Stimulated activated CD8-positive, alpha-beta memory T cell treated with anti-CD3 and anti-CD28 coated beads, Interleukin-4, amount 100 ng/mL, for 24 hours (primary cell): ENCODE data around the gene PCDHGA11.
"Not testable (repeated sequence)": the region's sequence is repeated elsewhere in the genome, so short reads cannot be mapped to it uniquely, and the experiment has no call there.

Experiments
- DNase-seq: peaks from one replicate; pipeline ENCODE4 v3.0.0-alpha.2; 2020; ENCODE audit warnings: low read depth

Gene PCDHGA11

GRCh38 chr5:141398608-141399007, 22.2 kb upstream of the PCDHGA11 start:
- no peak for DNase-seq

DNA sequence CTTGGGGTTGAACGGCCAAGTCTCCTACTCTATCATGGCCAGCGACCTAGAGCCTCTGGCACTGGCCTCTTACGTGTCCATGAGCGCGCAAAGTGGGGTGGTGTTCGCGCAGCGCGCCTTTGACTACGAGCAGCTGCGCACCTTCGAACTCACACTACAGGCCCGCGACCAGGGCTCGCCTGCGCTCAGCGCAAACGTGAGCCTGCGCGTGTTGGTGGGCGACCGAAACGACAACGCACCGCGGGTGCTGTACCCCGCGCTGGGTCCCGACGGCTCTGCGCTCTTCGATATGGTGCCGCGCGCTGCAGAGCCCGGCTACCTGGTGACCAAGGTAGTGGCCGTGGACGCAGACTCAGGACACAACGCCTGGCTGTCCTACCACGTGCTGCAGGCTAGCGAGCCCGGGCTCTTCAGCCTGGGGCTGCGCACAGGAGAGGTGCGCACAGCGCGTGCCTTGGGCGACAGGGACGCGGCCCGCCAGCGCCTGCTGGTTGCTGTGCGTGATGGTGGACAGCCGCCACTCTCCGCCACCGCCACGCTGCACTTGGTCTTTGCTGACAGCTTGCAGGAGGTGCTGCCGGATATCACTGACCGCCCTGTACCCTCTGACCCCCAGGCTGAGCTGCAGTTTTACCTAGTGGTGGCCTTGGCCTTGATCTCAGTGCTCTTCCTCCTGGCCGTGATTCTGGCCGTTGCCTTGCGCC, 21.1 kb upstream of the PCDHGA11 start:
- no peak for DNase-seq

- no peak for DNase-seq
Measured at GRCh38 chr5:141402553-141403243, 18.2 kb upstream of the PCDHGA11 start, which contains the start of gene PCDHGA9. Gene PCDHGA9, plus strand, starts transcription at chr5:141402778. Its CDS starts 175 bp downstream, at chr5:141402953.

- no peak for DNase-seq
Measured at GRCh38 chr5:141403387-141403786, 17.5 kb upstream of the PCDHGA11 start.

DNA sequence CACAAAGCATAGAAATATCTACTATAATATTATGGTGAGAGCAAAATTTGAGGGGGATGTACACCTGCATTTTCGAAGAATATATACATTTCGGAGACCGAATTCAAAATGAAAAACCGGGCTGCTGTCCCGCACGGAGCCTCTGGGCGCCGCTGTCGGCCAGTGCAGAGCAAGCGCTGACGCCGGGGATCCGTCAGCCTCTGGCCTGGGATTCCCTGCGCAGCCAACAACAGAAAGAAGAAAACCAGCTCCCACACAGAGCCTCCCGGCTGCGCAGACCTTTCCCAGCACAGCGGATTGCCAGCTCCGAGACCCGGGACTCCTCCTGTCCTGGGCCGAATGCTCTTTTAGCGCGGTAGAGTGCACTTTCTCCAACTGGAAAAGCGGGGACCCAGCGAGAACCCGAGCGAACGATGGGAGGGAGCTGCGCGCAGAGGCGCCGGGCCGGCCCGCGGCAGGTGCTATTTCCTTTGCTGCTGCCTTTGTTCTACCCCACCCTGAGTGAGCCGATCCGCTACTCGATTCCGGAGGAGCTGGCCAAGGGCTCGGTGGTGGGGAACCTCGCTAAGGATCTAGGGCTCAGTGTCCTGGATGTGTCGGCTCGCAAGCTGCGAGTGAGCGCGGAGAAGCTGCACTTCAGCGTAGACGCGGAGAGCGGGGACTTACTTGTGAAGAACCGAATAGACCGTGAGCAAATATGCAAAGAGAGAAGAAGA, 12.9 kb upstream of the PCDHGA11 start, which contains the start of gene PCDHGB6:
Gene PCDHGB6 (plus strand): TSS at position 232 of the 716 bp plus-strand sequence. CDS start 182 bp downstream, at position 414.
- not testable (repeated sequence) for DNase-seq

- DNase-seq = no peak
Measured at GRCh38 chr5:141409598-141410306, 11.1 kb upstream of the PCDHGA11 start.

GRCh38 chr5:141411575-141411974, 9.3 kb upstream of the PCDHGA11 start:
- no peak for DNase-seq

- DNase-seq = no peak
Measured at GRCh38 chr5:141412854-141413539, 7.9 kb upstream of the PCDHGA11 start, which contains the start of gene PCDHGA10. Gene PCDHGA10, plus strand, starts transcription at chr5:141412987. Its CDS starts 189 bp downstream, at chr5:141413176.

GRCh38 chr5:141413540-141414069, 7.2 kb upstream of the PCDHGA11 start:
- no peak for DNase-seq

DNA sequence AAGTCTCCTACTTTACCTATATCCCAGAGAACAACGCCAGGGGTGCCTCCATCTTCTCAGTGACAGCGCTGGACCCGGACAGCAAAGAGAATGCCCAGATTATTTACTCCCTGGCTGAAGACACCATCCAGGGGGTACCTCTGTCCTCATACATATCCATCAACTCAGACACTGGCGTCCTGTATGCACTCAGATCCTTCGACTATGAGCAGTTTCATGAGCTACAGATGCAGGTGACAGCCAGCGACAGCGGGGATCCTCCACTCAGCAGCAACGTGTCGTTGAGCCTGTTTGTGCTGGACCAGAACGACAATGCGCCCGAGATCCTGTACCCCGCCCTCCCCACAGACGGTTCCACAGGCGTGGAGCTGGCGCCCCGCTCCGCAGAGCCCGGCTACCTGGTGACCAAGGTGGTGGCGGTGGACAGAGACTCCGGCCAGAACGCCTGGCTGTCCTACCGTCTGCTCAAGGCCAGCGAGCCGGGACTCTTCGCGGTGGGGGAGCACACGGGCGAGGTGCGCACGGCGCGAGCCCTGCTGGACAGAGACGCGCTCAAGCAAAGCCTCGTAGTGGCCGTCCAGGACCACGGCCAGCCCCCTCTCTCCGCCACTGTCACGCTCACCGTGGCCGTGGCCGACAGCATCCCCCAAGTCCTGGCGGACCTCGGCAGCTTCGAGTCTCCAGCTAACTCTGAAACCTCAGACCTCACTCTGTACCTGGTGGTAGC, 6.1 kb upstream of the PCDHGA11 start:
- not testable (repeated sequence) for DNase-seq

DNA sequence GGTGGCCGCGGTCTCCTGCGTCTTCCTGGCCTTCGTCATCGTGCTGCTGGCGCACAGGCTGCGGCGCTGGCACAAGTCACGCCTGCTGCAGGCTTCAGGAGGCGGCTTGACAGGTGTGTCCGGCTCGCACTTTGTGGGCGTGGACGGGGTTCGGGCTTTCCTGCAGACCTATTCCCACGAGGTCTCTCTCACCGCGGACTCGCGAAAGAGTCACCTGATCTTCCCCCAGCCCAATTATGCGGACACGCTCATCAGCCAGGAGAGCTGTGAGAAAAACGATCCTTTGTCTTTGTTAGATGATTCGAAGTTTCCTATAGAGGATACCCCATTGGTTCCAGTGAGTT, 5.6 kb upstream of the PCDHGA11 start:
- DNase-seq = not testable (repeated sequence)

- DNase-seq = not testable (repeated sequence)
Measured at GRCh38 chr5:141417494-141418172, 3.2 kb upstream of the PCDHGA11 start, which contains the start of gene PCDHGB7. Gene PCDHGB7, plus strand, starts transcription at chr5:141417677. Its CDS starts 183 bp downstream, at chr5:141417860.

GRCh38 chr5:141419074-141419880, 1.6 kb upstream of the PCDHGA11 start:
- DNase-seq = no peak

DNA sequence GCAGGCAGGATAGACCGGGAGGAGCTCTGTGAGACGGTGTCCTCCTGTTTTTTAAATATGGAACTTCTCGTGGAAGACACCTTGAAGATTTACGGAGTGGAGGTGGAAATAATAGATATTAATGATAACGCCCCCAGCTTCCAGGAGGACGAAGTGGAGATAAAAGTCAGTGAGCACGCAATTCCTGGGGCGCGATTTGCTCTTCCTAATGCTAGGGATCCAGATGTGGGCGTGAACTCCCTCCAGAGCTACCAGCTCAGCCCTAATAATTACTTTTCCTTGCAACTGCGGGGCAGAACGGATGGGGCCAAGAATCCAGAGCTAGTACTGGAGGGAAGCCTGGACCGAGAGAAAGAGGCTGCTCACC, 621 bp downstream of the PCDHGA11 start:
- no peak for DNase-seq

DNA sequence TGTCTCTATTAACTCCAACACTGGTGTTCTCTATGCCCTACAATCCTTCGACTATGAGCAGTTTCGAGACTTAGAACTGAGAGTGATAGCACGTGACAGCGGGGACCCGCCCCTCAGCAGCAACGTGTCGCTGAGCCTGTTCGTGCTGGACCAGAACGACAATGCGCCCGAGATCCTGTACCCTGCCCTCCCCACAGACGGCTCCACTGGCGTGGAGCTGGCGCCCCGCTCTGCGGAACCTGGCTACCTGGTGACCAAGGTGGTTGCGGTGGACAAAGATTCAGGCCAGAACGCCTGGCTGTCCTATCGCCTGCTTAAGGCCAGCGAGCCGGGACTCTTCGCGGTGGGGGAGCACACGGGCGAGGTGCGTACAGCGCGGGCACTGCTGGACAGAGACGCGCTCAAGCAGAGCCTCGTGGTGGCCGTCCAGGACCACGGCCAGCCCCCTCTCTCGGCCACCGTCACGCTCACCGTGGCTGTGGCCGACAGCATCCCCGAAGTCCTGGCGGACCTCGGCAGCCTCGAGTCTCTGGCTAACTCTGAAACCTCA, 2.0 kb downstream of the PCDHGA11 start:
- no peak for DNase-seq

- DNase-seq = no peak
Measured at GRCh38 chr5:141427783-141428426, 7.1 kb downstream of the PCDHGA11 start.

GRCh38 chr5:141430332-141431113, 9.7 kb downstream of the PCDHGA11 start, which contains the start of gene PCDHGA12:
Gene PCDHGA12, plus strand, starts transcription at chr5:141430507. Its CDS starts 253 bp downstream, at chr5:141430760.
- no peak for DNase-seq
